MM.1S (cell line): ENCODE data around the gene NLE1.

Experiments
- CTCF ChIP-seq: fragments of 300-600 bp; sonication (generic); IDR thresholded peaks from 2 replicates; pipeline ENCODE4 v1.5.1; 2016; ENCODE audit warnings: antibody characterized with exemption, low read length, mixed read lengths
- EZH2 ChIP-seq: fragments of 300-600 bp; sonication (generic); optimal IDR thresholded peaks from 2 replicates; pipeline ENCODE3; 2017; ENCODE audit warnings: low read depth, mild to moderate bottlenecking, antibody characterized with exemption, low read length, mixed read lengths
- EZH2phosphoT487 ChIP-seq: fragments of 300-600 bp; sonication (generic); IDR thresholded peaks from 2 replicates; pipeline ENCODE4 v1.6.1; 2018; ENCODE audit warnings: antibody characterized with exemption, low read length

DNA sequence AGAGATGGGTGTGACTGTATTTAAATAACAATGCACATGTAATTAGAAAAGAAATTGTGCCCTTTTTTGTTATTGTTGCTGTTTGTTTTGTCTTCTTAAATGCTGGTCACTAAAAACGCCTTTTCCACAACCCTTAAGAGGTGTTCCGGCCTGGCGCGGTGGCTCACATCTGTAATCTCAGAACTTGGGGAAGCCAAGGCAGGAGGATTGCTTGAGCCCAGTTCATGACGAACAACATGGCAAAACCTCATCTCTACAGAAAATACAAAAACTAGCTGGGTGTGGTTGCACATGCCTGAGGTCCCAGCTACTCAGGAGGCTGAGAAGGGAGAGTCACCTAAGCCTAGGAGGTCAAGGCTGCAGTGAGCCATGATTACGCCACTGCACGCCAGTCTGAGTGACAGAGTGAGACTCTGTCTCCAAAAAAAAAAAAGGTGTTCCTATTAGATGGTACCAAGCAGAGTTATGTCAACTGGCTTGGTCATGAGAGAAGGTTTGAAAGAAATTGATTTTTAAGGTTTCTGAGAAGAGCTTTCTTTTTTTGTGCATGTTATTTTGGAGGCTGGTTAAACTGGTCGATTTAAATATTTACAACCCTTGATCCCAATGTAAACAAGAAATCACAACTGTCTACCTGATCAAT lies 55.1 kb downstream of the NLE1 start:
- TF ChIP-seq CTCF: no peak
- no peak for TF ChIP-seq EZH2
- no peak for TF ChIP-seq EZH2phosphoT487
